CD14-positive monocyte (primary cell): ENCODE results near the gene TMEM59L. TPM values are rescaled to one million over a fixed set of nuclear protein-coding genes. Genes with fewer than 3 reads are reported as not detected.

Experiments
- DNase-seq, 3 donors: peaks; one replicate each; pipeline ENCODE4 v3.0.0-alpha.2; 2011 to 2022
- H2AFZ ChIP-seq: 2 replicates; pipeline ENCODE4 v1.6.0; 2012; ENCODE audit warnings: mild to moderate bottlenecking, low read depth, low read length, inconsistent platforms; ENCODE audit not compliant: insufficient read depth, poor library complexity, severe bottlenecking
- H3K27ac ChIP-seq, 2 donors: 1 replicate in 1 of 2; 2 replicates in 1 of 2; pipeline ENCODE4 v1.5.1; 2012 to 2013; ENCODE audit warnings: low read length in 2 of 2, control low read depth in 1 of 2, inconsistent platforms in 1 of 2, low read depth in 1 of 2, mild to moderate bottlenecking in 1 of 2
- H3K27me3 ChIP-seq, 2 donors: one replicate each; pipeline versions ENCODE4 v1.6.0 to v1.6.1; 2011 to 2013; ENCODE audit warnings: low read length in 2 of 2; ENCODE audit not compliant: control insufficient read depth in 2 of 2, insufficient read depth in 2 of 2
- H3K36me3 ChIP-seq, 2 donors: replicated peaks in 1 of 2; 1 replicate in 1 of 2; 2 replicates in 1 of 2; pipeline versions ENCODE4 v1.5.1 to v1.6.1; 2012 to 2013; ENCODE audit warnings: low read length in 2 of 2, control low read depth in 1 of 2, inconsistent platforms in 1 of 2, mild to moderate bottlenecking in 1 of 2; ENCODE audit not compliant: insufficient read depth in 2 of 2, control insufficient read depth in 1 of 2
- H3K4me1 ChIP-seq, 2 donors: 1 replicate in 1 of 2; 2 replicates in 1 of 2; pipeline versions ENCODE4 v1.5.1 to v1.6.1; 2012 to 2013; ENCODE audit warnings: low read length in 2 of 2, control low read depth in 1 of 2, inconsistent platforms in 1 of 2, mild to moderate bottlenecking in 1 of 2, moderate library complexity in 1 of 2; ENCODE audit not compliant: insufficient read depth in 2 of 2, control insufficient read depth in 1 of 2
- H3K4me2 ChIP-seq: replicated peaks from 2 replicates; pipeline ENCODE3; 2012; ENCODE audit warnings: low read length, moderate library complexity, mild to moderate bottlenecking; ENCODE audit not compliant: poor library complexity, severe bottlenecking; ENCODE audit errors: extremely low read depth
- H3K4me3 ChIP-seq, 3 experiments: fragments of 200-600 bp in 1 of 3; sonication (generic) in 1 of 3; replicated peaks in 1 of 3; 1 replicate in 2 of 3; 2 replicates in 1 of 3; pipeline ENCODE4 v1.5.1; 2011 to 2013; ENCODE audit warnings: low read length in 3 of 3, mild to moderate bottlenecking in 3 of 3, control low read depth in 2 of 3, low read depth in 2 of 3, inconsistent platforms in 1 of 3, moderate library complexity in 1 of 3
- H3K79me2 ChIP-seq: 2 replicates; pipeline ENCODE4 v1.6.0; 2012; ENCODE audit warnings: mild to moderate bottlenecking, control low read depth, inconsistent platforms, low read length, moderate library complexity; ENCODE audit not compliant: insufficient read depth
- H3K9ac ChIP-seq: 2 replicates; pipeline ENCODE4 v1.6.0; 2017; ENCODE audit warnings: low read length, mild to moderate bottlenecking; ENCODE audit not compliant: insufficient read depth, poor library complexity, severe bottlenecking
- H3K9me3 ChIP-seq, 2 donors: replicated peaks in 1 of 2; 1 replicate in 1 of 2; 2 replicates in 1 of 2; pipeline versions ENCODE4 v1.5.1 to v1.6.1; 2012 to 2013; ENCODE audit warnings: low read length in 2 of 2, control low read depth in 1 of 2; ENCODE audit not compliant: control insufficient read depth in 1 of 2, insufficient read depth in 1 of 2
- H4K20me1 ChIP-seq: 2 replicates; pipeline ENCODE4 v1.6.0; 2012; ENCODE audit warnings: mild to moderate bottlenecking, low read length, control low read depth, moderate library complexity; ENCODE audit not compliant: insufficient read depth
- H3K27ac Mint-ChIP-seq, 7 donors: one replicate each; pipeline ENCODE4 v1.8.0; 2020; ENCODE audit warnings: mild to moderate bottlenecking in 7 of 7, mixed read lengths in 7 of 7, moderate library complexity in 6 of 7, inconsistent platforms in 2 of 7
- H3K27me3 Mint-ChIP-seq, 3 donors: one replicate each; pipeline ENCODE4 v1.8.0; 2021 to 2022; ENCODE audit warnings: low read depth in 3 of 3, mild to moderate bottlenecking in 3 of 3, mixed read lengths in 3 of 3, moderate library complexity in 3 of 3, inconsistent platforms in 1 of 3
- H3K36me3 Mint-ChIP-seq, 2 donors: one replicate each; pipeline ENCODE4 v1.8.0; 2020; ENCODE audit warnings: mixed read lengths in 2 of 2, inconsistent platforms in 1 of 2, mild to moderate bottlenecking in 1 of 2
- H3K4me1 Mint-ChIP-seq: one replicate; pipeline ENCODE4 v1.8.0; 2020; ENCODE audit warnings: mild to moderate bottlenecking, mixed read lengths
- H3K4me3 Mint-ChIP-seq, 2 donors: one replicate each; pipeline ENCODE4 v1.8.0; 2020; ENCODE audit warnings: mild to moderate bottlenecking in 2 of 2, mixed read lengths in 2 of 2, moderate library complexity in 1 of 2
- H3K9me3 Mint-ChIP-seq, 7 donors: one replicate each; pipeline ENCODE4 v1.8.0; 2020 to 2022; ENCODE audit warnings: mixed read lengths in 7 of 7, mild to moderate bottlenecking in 6 of 7, moderate library complexity in 6 of 7, inconsistent platforms in 2 of 7
- WGBS: methylation state at CpG from one replicate; pipeline ENCODE4 v1.1.5; 2013; ENCODE audit warnings: missing lambda C conversion rate; ENCODE audit not compliant: insufficient coverage; 5-methylcytosine and 5-hydroxymethylcytosine counted together
- intact Hi-C, 2 donors: fragments of 100-400 bp; cut with micrococcal nuclease; formaldehyde crosslinking; loops; one replicate each; pipeline versions ENCODE4 v1.15.0 to v1.15.1; 2023
- polyA plus RNA-seq, 3 donors: library from polyadenylated mRNA; depleted of rRNA in 1 of 3; unstranded in 2 of 3; stranded (reverse) in 1 of 3; fragments of 300-500 nt in 2 of 3; fragments of >200 nt in 1 of 3; fragmentation: Illumina TruSeq in 2 of 3; gene quantifications; 1 replicate in 2 of 3; 2 replicates in 1 of 3; pipeline ENCODE4 v1.2.3, GENCODE V29; 2012 to 2021
- TF ChIP-seq, protein P1 (sequence below): fragments of 200-600 bp; IDR thresholded peaks from one replicate; pipeline ENCODE4 v1.8.0; 2022; ENCODE audit warnings: antibody characterized with exemption, mild to moderate bottlenecking

Gene TMEM59L
- polyA plus RNA-seq, 3 donors = not detected

DNA sequence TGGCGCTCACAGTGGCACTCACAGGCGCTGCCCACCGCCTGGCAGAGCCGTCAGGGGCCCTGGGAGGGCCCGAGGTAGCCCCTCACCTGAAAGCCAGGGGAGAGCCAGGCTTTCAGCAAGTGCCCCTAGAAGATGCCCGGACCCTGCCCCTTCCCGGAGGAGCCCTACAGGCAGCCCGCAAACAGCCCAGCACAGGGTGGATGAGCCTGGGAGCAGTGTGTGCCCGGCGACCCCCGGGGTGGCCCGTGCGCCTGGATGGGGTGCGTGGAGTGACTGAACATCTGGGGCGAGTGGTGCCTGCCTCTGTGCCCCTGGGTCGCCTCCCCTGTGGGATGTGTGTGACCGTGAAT is 7.5 kb upstream of the TMEM59L start:
- Mint-ChIP-seq H3K4me1 (peaks cover 2% of the 10 kb centered on the region), H3K9me3 (peaks cover 0 to 27% (median 9%) of the 10 kb centered on the region in 7 donors), H3K36me3 (peaks cover 0 to 6% of the 10 kb centered on the region in 2 donors), H3K27ac (no peak overlapping the region), H3K4me3 (peak overlapping the region in 1 of 2 donors; percentile 88), H3K27me3 (peaks cover 80 to 93% (median 80%) of the 10 kb centered on the region in 3 donors)
- H3K36me3 ChIP-seq = no peaks in the 10 kb centered on the region
- no peak overlapping the region for H3K4me2 ChIP-seq
- TF ChIP-seq, protein P1, sequence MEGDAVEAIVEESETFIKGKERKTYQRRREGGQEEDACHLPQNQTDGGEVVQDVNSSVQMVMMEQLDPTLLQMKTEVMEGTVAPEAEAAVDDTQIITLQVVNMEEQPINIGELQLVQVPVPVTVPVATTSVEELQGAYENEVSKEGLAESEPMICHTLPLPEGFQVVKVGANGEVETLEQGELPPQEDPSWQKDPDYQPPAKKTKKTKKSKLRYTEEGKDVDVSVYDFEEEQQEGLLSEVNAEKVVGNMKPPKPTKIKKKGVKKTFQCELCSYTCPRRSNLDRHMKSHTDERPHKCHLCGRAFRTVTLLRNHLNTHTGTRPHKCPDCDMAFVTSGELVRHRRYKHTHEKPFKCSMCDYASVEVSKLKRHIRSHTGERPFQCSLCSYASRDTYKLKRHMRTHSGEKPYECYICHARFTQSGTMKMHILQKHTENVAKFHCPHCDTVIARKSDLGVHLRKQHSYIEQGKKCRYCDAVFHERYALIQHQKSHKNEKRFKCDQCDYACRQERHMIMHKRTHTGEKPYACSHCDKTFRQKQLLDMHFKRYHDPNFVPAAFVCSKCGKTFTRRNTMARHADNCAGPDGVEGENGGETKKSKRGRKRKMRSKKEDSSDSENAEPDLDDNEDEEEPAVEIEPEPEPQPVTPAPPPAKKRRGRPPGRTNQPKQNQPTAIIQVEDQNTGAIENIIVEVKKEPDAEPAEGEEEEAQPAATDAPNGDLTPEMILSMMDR = no peak
- no peak overlapping the region for H3K4me3 ChIP-seq
- DNase-seq = no peak
- H4K20me1 ChIP-seq = no peaks in the 10 kb centered on the region
- no peak overlapping the region for H2AFZ ChIP-seq
- intact Hi-C loops = no loop called here
- H3K27ac ChIP-seq = no peak overlapping the region
- H3K9ac ChIP-seq = no peak overlapping the region
- H3K9me3 ChIP-seq = peaks cover 0 to 36% of the 10 kb centered on the region in 2 donors
- H3K27me3 ChIP-seq = peaks cover 64 to 82% of the 10 kb centered on the region in 2 donors
- H3K4me1 ChIP-seq = no peaks in the 10 kb centered on the region
- 10% methylated on average over 17 of the region's 17 CpGs for WGBS
- H3K79me2 ChIP-seq = no peaks in the 10 kb centered on the region

GRCh38 chr19:18605546-18606280 is 7.0 kb upstream of the TMEM59L start:
- no peak overlapping the region for H2AFZ ChIP-seq
- H3K27me3 Mint-ChIP-seq = peaks cover 77 to 94% (median 80%) of the 10 kb centered on the region in 3 donors
- TF ChIP-seq, protein P1 = no peak
- H3K27ac ChIP-seq = no peak overlapping the region
- H3K79me2 ChIP-seq = no peaks in the 10 kb centered on the region
- H3K36me3 ChIP-seq = no peaks in the 10 kb centered on the region
- peaks cover 0 to 42% of the 10 kb centered on the region in 2 donors for H3K9me3 ChIP-seq
- peaks cover 2% of the 10 kb centered on the region for H3K4me1 Mint-ChIP-seq
- H3K4me3 Mint-ChIP-seq = peak overlapping the region in 1 of 2 donors; percentile 88
- DNase-seq = no peak
- H3K9me3 Mint-ChIP-seq = peaks cover 0 to 30% (median 10%) of the 10 kb centered on the region in 7 donors
- H4K20me1 ChIP-seq = no peaks in the 10 kb centered on the region
- H3K27ac Mint-ChIP-seq = no peak overlapping the region
- H3K4me2 ChIP-seq = no peak overlapping the region
- no peaks in the 10 kb centered on the region for H3K4me1 ChIP-seq
- peaks cover 68 to 87% of the 10 kb centered on the region in 2 donors for H3K27me3 ChIP-seq
- no peak overlapping the region for H3K9ac ChIP-seq
- intact Hi-C loops = no loop called here
- H3K36me3 Mint-ChIP-seq = peaks cover 0 to 6% of the 10 kb centered on the region in 2 donors
- H3K4me3 ChIP-seq = no peak overlapping the region
- WGBS = 4% methylated on average over 60 of the region's 65 CpGs
